Testis (tissue), 3 donors: ENCODE data around the gene PLCD3. TPM values are rescaled to one million over a fixed set of nuclear protein-coding genes. Genes with fewer than 3 reads are reported as not detected.

ENCODE experiments used
- DNase-seq: peaks from one replicate; pipeline ENCODE4 v3.0.0-alpha.2; 2019
- H3K27ac ChIP-seq, 2 donors: fragments of 200-600 bp; sonication (generic); one replicate each; pipeline ENCODE4 v1.5.1; 2019
- H3K27me3 ChIP-seq: fragments of 200-600 bp; sonication (generic); one replicate; pipeline ENCODE4 v1.5.1; 2019
- H3K36me3 ChIP-seq: fragments of 200-600 bp; sonication (generic); one replicate; pipeline ENCODE4 v1.5.1; 2017; ENCODE audit warnings: low read depth; ENCODE audit errors: missing control alignments
- H3K4me1 ChIP-seq: fragments of 200-600 bp; sonication (generic); one replicate; pipeline ENCODE4 v1.5.1; 2019
- H3K4me3 ChIP-seq, 2 donors: fragments of 200-600 bp; sonication (generic); one replicate each; pipeline ENCODE4 v1.5.1; 2017 to 2019
- H3K9me3 ChIP-seq: fragments of 200-600 bp; sonication (generic); one replicate; pipeline ENCODE4 v1.5.1; 2017
- POLR2A ChIP-seq: fragments of 450-650 bp; IDR thresholded peaks from one replicate; pipeline ENCODE4 v1.6.1; 2017; ENCODE audit warnings: antibody characterized with exemption, mild to moderate bottlenecking, moderate library complexity
- WGBS, 2 donors: methylation state at CpG; one replicate each; pipeline ENCODE4 v1.1.5; 2018; 5-methylcytosine and 5-hydroxymethylcytosine counted together
- intact Hi-C: fragments of 100-400 bp; cut with DNase I; formaldehyde crosslinking; loops from one replicate; pipeline ENCODE4 v1.15.1; 2023; ENCODE audit warnings: low total_unique reads
- polyA plus RNA-seq: library from polyadenylated mRNA; stranded (reverse); fragments of 350-450 nt; fragmentation: Illumina TruSeq; extraction: RNeasy Lipid Tissue Mini Kit (QIAGEN cat#74804); gene quantifications from one replicate; pipeline ENCODE4 v1.2.3, GENCODE V29; 2014; ENCODE audit warnings: low read depth, low replicate concordance; ENCODE audit not compliant: insufficient read depth
- total RNA-seq, 2 donors: library from RNA; depleted of rRNA; stranded (reverse); fragments of >200 nt; gene quantifications; one replicate each; pipeline ENCODE4 v1.2.3, GENCODE V29; 2016
- TF ChIP-seq, protein P1 (sequence below), 3 experiments: fragments of 450-650 bp in 2 of 3; fragments of 200-600 bp in 1 of 3; sonication (generic) in 1 of 3; IDR thresholded peaks; one replicate each; pipeline ENCODE4 v1.5.1; 2016 to 2019; ENCODE audit warnings: antibody characterized with exemption in 3 of 3, mild to moderate bottlenecking in 2 of 3, moderate library complexity in 1 of 3

PLCD3 gene
- total and polyA plus RNA-seq, 3 donors from 2014 or later = 62.2 to 106 (median 86.3) TPM

DNA sequence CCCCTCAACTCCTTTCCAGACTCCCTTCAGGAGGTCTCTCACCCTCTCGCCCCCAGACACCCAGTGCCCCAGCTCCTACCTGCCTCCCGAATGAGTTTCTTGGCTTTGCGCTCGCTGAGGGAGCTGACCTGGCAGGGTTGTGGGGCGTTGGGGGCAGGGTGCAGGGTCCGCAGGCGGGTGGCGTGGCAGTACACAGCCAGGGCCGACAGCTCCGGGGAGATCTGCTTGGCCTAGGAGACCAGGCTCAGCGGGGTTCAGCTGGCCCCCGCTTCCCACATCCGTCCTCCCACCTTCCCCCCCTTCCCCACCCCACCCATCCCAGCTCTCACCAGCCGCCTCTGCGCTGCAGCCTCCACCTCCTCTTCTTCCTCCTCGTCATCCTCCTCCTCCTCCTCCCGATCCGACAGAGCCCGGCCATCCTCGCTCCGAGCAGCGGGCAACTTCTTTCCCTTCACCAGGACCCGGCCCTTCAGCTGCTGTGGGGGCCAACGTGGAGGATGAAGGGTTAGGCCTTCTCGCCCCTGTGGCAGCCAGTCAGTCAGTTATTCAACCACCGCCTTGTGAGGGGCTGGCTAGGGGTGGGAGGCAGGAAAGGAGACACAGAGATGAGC, 17.2 kb downstream of the PLCD3 start:
- intact Hi-C loops = no loop called here
- H3K36me3 ChIP-seq = no peaks in the 10 kb centered on the region

DNA sequence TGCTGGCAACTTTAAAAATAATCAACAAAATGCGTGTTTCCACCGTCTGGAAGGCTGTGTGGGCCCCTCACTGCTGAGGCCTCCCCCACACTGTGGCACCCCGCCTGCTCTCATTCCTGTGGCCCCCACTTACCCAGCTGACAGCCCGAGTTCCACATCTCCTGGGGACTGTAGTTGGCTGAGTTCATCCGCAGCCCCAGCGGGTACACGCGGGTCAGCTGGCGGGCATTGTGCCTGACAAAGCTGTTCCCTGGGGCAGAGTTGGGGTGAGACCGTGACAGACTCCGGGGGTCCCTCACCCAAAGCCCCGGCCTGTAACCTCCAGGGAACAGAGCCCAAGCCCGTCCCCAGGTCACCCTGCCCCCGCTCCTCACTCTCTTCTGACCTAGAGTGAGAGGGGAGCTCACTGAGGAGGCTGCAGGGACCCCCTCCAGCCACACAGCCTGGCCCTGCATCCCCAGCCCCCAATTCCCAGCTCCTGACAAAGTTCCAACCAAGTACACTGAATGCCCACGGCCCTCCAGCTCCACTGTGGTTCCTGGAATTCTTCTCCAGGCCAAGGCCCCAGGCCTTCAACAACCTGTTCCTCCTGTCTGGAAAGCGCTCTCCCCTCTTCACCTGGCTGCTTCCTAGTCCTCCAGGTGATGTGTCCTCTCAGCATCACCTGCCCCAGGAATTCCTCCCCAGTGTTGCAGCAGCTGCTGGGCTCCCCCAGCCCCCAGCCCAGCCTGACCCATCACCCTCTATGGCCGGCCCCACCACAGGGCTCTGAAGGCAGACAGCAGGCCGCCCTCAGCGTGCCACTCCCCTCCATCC, 18.0 kb downstream of the PLCD3 start:
- intact Hi-C loops = no loop called here
- TF ChIP-seq, protein P1, sequence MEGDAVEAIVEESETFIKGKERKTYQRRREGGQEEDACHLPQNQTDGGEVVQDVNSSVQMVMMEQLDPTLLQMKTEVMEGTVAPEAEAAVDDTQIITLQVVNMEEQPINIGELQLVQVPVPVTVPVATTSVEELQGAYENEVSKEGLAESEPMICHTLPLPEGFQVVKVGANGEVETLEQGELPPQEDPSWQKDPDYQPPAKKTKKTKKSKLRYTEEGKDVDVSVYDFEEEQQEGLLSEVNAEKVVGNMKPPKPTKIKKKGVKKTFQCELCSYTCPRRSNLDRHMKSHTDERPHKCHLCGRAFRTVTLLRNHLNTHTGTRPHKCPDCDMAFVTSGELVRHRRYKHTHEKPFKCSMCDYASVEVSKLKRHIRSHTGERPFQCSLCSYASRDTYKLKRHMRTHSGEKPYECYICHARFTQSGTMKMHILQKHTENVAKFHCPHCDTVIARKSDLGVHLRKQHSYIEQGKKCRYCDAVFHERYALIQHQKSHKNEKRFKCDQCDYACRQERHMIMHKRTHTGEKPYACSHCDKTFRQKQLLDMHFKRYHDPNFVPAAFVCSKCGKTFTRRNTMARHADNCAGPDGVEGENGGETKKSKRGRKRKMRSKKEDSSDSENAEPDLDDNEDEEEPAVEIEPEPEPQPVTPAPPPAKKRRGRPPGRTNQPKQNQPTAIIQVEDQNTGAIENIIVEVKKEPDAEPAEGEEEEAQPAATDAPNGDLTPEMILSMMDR (IDR thresholded peaks at IDR 0.05) = no peak
- no peak for TF ChIP-seq POLR2A
- H3K4me1 ChIP-seq = peaks cover 25% of the 10 kb centered on the region
- no peaks in the 10 kb centered on the region for H3K36me3 ChIP-seq
- no peak overlapping the region for H3K27ac ChIP-seq
- H3K27me3 ChIP-seq = no peaks in the 10 kb centered on the region
- DNase-seq = no peak
- no peak overlapping the region for H3K4me3 ChIP-seq
- no peaks in the 10 kb centered on the region for H3K9me3 ChIP-seq
- 81% methylated on average over 13 to 19 of the region's 19 CpGs for WGBS, 2 donors

More for the DNA sequence above, 17.2 kb downstream of the PLCD3 start:
- DNase-seq = no peak
- H3K27ac ChIP-seq = no peak overlapping the region
- peaks cover 25% of the 10 kb centered on the region for H3K4me1 ChIP-seq
- no peak overlapping the region for H3K4me3 ChIP-seq
- H3K27me3 ChIP-seq = no peaks in the 10 kb centered on the region
- 93 to 95% methylated on average over 26 of the region's 26 CpGs for WGBS, 2 donors
- H3K9me3 ChIP-seq = no peaks in the 10 kb centered on the region
- TF ChIP-seq, protein P1 (IDR thresholded peaks at IDR 0.05) = no peak
- TF ChIP-seq POLR2A = no peak

- 79% methylated on average over 9 of the region's 9 CpGs; no CpG with 5 or more reads in 1 of the 2 donors for WGBS, 2 donors
- DNase-seq = no peak
- no peaks in the 10 kb centered on the region for H3K27me3 ChIP-seq
- peaks cover 30% of the 10 kb centered on the region for H3K4me1 ChIP-seq
- H3K4me3 ChIP-seq = no peak overlapping the region
- no peaks in the 10 kb centered on the region for H3K9me3 ChIP-seq
- H3K27ac ChIP-seq = no peak overlapping the region
- TF ChIP-seq, protein P1 (IDR thresholded peaks at IDR 0.05) = no peak
- no peak for TF ChIP-seq POLR2A
- no peaks in the 10 kb centered on the region for H3K36me3 ChIP-seq
- intact Hi-C loops = no loop called here
Observed at GRCh38 chr17:45113424-45113754, 18.9 kb downstream of the PLCD3 start.

DNA sequence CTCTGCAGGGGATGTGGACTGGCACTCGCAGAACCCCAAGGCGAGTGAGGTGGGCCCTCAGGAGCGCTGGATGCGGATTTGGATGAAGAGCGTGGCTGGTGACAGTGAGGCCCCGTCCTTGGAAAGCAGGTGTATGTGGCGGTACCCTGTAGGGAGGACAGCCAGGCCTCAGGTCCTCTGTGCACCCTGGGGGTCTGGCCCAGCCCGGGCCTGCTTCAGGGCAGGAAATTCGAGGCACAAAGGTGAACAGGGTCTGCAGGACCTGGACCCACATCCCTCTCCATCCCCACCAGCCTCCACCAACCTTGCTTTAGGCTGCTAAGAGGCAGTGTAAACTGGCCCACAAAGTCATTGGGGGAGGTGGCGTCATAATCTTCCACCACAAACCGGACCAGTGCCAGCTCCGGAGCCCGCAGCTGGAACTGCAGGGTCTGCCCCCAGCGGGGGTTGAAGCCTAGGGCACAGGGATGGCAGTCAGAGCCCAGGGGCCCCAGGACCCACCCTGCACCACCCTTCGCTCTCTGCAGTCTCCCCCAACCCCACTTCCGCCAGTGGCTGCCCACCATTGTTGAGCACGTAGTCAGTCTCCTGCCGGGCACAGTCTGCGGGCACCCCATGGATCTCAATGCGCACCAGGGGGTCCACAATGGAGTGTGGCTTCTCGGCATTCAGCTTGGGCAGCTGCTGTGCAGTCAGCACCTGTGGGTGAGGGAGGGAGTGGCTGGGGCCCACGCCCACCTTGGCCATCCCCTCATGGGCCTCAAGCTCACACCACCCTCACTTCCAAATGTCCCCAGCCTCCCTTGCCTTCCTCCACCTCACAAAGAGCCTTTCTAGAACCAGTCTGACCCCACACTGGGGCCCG, 19.5 kb downstream of the PLCD3 start:
- Histone ChIP-seq H3K4me1 (peaks cover 34% of the 10 kb centered on the region), H3K27ac (peak overlapping the region; percentile 67 to 84), H3K9me3 (no peaks in the 10 kb centered on the region), H3K36me3 (no peaks in the 10 kb centered on the region), H3K27me3 (no peaks in the 10 kb centered on the region), H3K4me3 (no peak overlapping the region)
- TF ChIP-seq, protein P1 (IDR thresholded peaks at IDR 0.05) = no peak
- no peak for TF ChIP-seq POLR2A
- no peak for DNase-seq
- 91 to 93% methylated on average over 17 to 23 of the region's 23 CpGs for WGBS, 2 donors
- intact Hi-C loops = no loop called here
